ENCODE measurements around the gene ZNF217.

ZNF217 gene

GRCh38 chr20:53530440-53530839, 63.2 kb downstream of the ZNF217 start:
- Histone ChIP-seq H3K27ac (ENCODE audit: low read depth, low read length) (no peak overlapping the region), H3K79me2 (ENCODE audit: insufficient read depth, low read length) (no peaks in the 10 kb centered on the region), H3K9me2 (replicated peaks; ENCODE audit: insufficient read depth, low read length) (no peaks in the 10 kb centered on the region), H2AFZ (ENCODE audit: low read depth, low read length, severe bottlenecking) (no peak overlapping the region), H4K20me1 (ENCODE audit: low read depth, low read length) (no peaks in the 10 kb centered on the region), H3K27me3 (ENCODE audit: low read length) (no peaks in the 10 kb centered on the region), H3K4me2 (ENCODE audit: low read depth, low read length, poor library complexity, severe bottlenecking) (no peak overlapping the region), H3K9ac (ENCODE audit: low read length) (no peak overlapping the region), H3F3A (ENCODE audit: insufficient read depth) (no peaks in the 10 kb centered on the region), H3K9me3 (ENCODE audit: insufficient read depth, low read length) (no peaks in the 10 kb centered on the region), H3K36me3 (ENCODE audit: low read length) (no peaks in the 10 kb centered on the region), H3K4me3 (ENCODE audit: insufficient read depth, low read length, poor library complexity, severe bottlenecking) (no peak overlapping the region)
- TF ChIP-seq CTCF (IDR thresholded peaks at IDR 0.05; ENCODE audit: insufficient read depth, low read length, poor library complexity, severe bottlenecking) (no peak), EZH2phosphoT487 (conservative IDR thresholded peaks at IDR 0.05; ENCODE audit: low read length) (no peak)

GRCh38 chr20:53529658-53530057, 64.0 kb downstream of the ZNF217 start:
- TF ChIP-seq EZH2phosphoT487 (conservative IDR thresholded peaks at IDR 0.05; ENCODE audit: low read length), result no peak
- no peak for TF ChIP-seq CTCF (IDR thresholded peaks at IDR 0.05; ENCODE audit: insufficient read depth, low read length, poor library complexity, severe bottlenecking)

GRCh38 chr20:53527196-53527595, 66.4 kb downstream of the ZNF217 start:
- H4K20me1 ChIP-seq (ENCODE audit: low read depth, low read length), result no peaks in the 10 kb centered on the region
- TF ChIP-seq CTCF (IDR thresholded peaks at IDR 0.05; ENCODE audit: insufficient read depth, low read length, poor library complexity, severe bottlenecking) (no peak), EZH2phosphoT487 (conservative IDR thresholded peaks at IDR 0.05; ENCODE audit: low read length) (no peak)

More at GRCh38 chr20:53529658-53530057, 64.0 kb downstream of the ZNF217 start:
- Histone ChIP-seq H3K9me3 (ENCODE audit: insufficient read depth, low read length) (no peaks in the 10 kb centered on the region), H3K36me3 (ENCODE audit: low read length) (no peaks in the 10 kb centered on the region), H2AFZ (ENCODE audit: low read depth, low read length, severe bottlenecking) (no peak overlapping the region), H3K27ac (ENCODE audit: low read depth, low read length) (no peak overlapping the region), H3F3A (ENCODE audit: insufficient read depth) (no peaks in the 10 kb centered on the region), H3K27me3 (ENCODE audit: low read length) (no peaks in the 10 kb centered on the region), H3K4me3 (ENCODE audit: insufficient read depth, low read length, poor library complexity, severe bottlenecking) (no peak overlapping the region), H3K9me2 (replicated peaks; ENCODE audit: insufficient read depth, low read length) (no peaks in the 10 kb centered on the region), H3K9ac (ENCODE audit: low read length) (no peak overlapping the region), H4K20me1 (ENCODE audit: low read depth, low read length) (no peaks in the 10 kb centered on the region), H3K4me2 (ENCODE audit: low read depth, low read length, poor library complexity, severe bottlenecking) (no peak overlapping the region), H3K79me2 (ENCODE audit: insufficient read depth, low read length) (no peaks in the 10 kb centered on the region)

More at GRCh38 chr20:53527196-53527595, 66.4 kb downstream of the ZNF217 start:
- Histone ChIP-seq H3K27me3 (ENCODE audit: low read length) (no peaks in the 10 kb centered on the region), H3K9ac (ENCODE audit: low read length) (no peak overlapping the region), H3K27ac (ENCODE audit: low read depth, low read length) (no peak overlapping the region), H3F3A (ENCODE audit: insufficient read depth) (no peaks in the 10 kb centered on the region), H3K4me3 (ENCODE audit: insufficient read depth, low read length, poor library complexity, severe bottlenecking) (no peak overlapping the region), H3K9me2 (replicated peaks; ENCODE audit: insufficient read depth, low read length) (no peaks in the 10 kb centered on the region), H2AFZ (ENCODE audit: low read depth, low read length, severe bottlenecking) (no peak overlapping the region), H3K9me3 (ENCODE audit: insufficient read depth, low read length) (no peaks in the 10 kb centered on the region), H3K4me2 (ENCODE audit: low read depth, low read length, poor library complexity, severe bottlenecking) (no peak overlapping the region), H3K79me2 (ENCODE audit: insufficient read depth, low read length) (no peaks in the 10 kb centered on the region), H3K36me3 (ENCODE audit: low read length) (no peaks in the 10 kb centered on the region)
